ENCODE data around the gene STAT6.

DNA sequence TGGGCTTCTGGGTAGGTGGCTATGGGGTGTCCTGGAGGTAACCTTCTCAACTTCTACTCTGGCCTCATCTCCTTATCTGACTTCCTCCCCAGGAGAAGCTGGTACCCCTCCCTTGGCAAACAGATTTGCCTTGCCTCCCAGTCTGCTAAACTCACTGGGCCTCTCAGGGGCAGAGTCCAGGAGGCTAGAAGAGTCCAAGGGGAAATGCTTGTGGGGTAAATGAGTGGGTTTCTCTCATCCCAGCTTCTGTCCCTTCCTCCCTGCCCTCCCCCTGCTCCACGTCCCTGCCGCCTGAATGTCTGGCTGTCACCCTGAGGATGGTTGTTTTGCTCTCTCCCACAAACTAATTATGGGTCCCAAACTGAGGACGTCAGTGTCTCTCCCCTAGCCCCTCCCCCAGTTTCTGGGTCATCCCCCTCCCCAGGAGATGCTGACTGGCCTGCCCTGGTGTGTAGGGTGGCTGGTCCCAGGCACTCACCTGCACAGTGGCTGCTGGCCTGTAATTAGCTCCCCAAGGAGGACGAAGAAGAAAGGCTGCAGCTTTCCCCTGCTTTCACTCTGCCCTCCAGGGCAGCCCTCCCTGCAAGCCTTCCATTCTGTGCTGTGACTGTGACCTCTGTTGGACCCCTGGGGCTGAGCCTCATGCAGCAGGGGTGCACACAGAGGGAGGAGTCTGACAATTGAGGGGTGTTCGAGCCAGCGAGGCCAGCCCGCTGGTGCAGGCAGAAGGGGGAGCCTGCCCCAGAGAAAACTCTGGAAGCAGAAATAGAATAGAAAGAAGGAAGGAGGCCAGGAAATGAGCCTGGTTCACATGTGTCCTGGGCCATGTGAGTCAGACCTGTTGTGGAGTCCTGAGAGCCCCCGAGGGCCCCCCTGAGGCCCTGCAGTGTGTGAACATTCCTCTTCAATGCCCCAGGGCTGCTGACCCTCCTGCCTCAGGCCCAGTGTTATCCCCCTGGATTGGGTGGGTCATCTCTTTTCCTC lies 36.1 kb upstream of the STAT6 start, which contains the start of gene LRP1-AS:
- TF ChIP-seq, protein P1, sequence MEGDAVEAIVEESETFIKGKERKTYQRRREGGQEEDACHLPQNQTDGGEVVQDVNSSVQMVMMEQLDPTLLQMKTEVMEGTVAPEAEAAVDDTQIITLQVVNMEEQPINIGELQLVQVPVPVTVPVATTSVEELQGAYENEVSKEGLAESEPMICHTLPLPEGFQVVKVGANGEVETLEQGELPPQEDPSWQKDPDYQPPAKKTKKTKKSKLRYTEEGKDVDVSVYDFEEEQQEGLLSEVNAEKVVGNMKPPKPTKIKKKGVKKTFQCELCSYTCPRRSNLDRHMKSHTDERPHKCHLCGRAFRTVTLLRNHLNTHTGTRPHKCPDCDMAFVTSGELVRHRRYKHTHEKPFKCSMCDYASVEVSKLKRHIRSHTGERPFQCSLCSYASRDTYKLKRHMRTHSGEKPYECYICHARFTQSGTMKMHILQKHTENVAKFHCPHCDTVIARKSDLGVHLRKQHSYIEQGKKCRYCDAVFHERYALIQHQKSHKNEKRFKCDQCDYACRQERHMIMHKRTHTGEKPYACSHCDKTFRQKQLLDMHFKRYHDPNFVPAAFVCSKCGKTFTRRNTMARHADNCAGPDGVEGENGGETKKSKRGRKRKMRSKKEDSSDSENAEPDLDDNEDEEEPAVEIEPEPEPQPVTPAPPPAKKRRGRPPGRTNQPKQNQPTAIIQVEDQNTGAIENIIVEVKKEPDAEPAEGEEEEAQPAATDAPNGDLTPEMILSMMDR (IDR thresholded peaks at IDR 0.05; ENCODE audit: poor library complexity): no peak
- TF ChIP-seq EZH2phosphoT487 (IDR thresholded peaks at IDR 0.05; ENCODE audit: low read depth, severe bottlenecking, unreplicated experiment): no peak

All from hepatocyte (in vitro differentiated cells).